OCI-LY7 (cell line): Measurements from ENCODE around the gene ZCCHC12. TPM values are rescaled to one million over a fixed set of nuclear protein-coding genes. Genes with fewer than 3 reads are reported as not detected.

ENCODE experiments used
- BruUV-seq: library from RNA; stranded (reverse); fragments of 400-500 nt; replicated peaks from 2 replicates; lab custom pipeline; 2021; lab: Mats Ljungman, UMichigan
- CTCF ChIA-PET: fragments of 300-600 bp; sonication (Branson Sonifier 250); formaldehyde crosslinking; loops from one replicate; lab custom pipeline; 2022; ENCODE audit warnings: antibody characterized with exemption; ENCODE audit not compliant: unreplicated experiment; lab: Charles Lee
- POLR2A ChIA-PET: fragments of 300-600 bp; sonication (Branson Sonifier 250); formaldehyde crosslinking; loops from one replicate; lab custom pipeline; 2022; ENCODE audit warnings: antibody characterized with exemption; lab: Charles Lee
- DNase-seq: peaks from one replicate; pipeline ENCODE4 v3.0.0-alpha.2; 2015; ENCODE audit warnings: low spot score
- H2AFZ ChIP-seq: fragments of 200-600 bp; sonication (generic), shearing (Covaris generic); 2 replicates; pipeline ENCODE4 v1.6.1; 2014; ENCODE audit warnings: mild to moderate bottlenecking, antibody characterized with exemption, low read length, moderate library complexity
- H3K27ac ChIP-seq: fragments of 200-600 bp; sonication (generic); 2 replicates; pipeline ENCODE4 v1.5.1; 2014; ENCODE audit warnings: mixed run types, low read depth, mild to moderate bottlenecking, moderate library complexity, low read length, inconsistent platforms; ENCODE audit not compliant: poor library complexity, severe bottlenecking
- H3K36me3 ChIP-seq: fragments of 200-600 bp; sonication (generic); 2 replicates; pipeline ENCODE4 v1.6.1; 2014; ENCODE audit warnings: mild to moderate bottlenecking, antibody characterized with exemption, low read length, moderate library complexity, mixed read lengths; ENCODE audit not compliant: insufficient read depth
- H3K4me1 ChIP-seq: fragments of 200-600 bp; sonication (generic); 2 replicates; pipeline ENCODE4 v1.5.1; 2014; ENCODE audit warnings: mild to moderate bottlenecking, low read length; ENCODE audit not compliant: insufficient read depth, poor library complexity, severe bottlenecking
- H3K4me2 ChIP-seq: fragments of 200-600 bp; sonication (generic); 2 replicates; pipeline ENCODE4 v1.6.1; 2014; ENCODE audit warnings: mild to moderate bottlenecking, low read length
- H3K4me3 ChIP-seq: fragments of 200-600 bp; sonication (generic); 2 replicates; pipeline ENCODE4 v1.5.1; 2014; ENCODE audit warnings: mild to moderate bottlenecking, low read depth, low read length; ENCODE audit not compliant: poor library complexity, severe bottlenecking
- H3K79me2 ChIP-seq: fragments of 200-600 bp; sonication (generic); 2 replicates; pipeline ENCODE4 v1.6.1; 2016; ENCODE audit warnings: low read depth, mild to moderate bottlenecking, low read length, moderate library complexity, mixed read lengths; ENCODE audit not compliant: insufficient read depth
- H3K9me2 ChIP-seq: fragments of 200-600 bp; sonication (generic); 2 replicates; pipeline ENCODE4 v1.6.1; 2016; ENCODE audit warnings: mild to moderate bottlenecking, low read length, mixed read lengths; ENCODE audit not compliant: insufficient read depth
- H3K9me3 ChIP-seq: fragments of 200-600 bp; sonication (generic); 2 replicates; pipeline ENCODE4 v1.6.1; 2014; ENCODE audit warnings: mild to moderate bottlenecking, mixed run types, low read length, mixed read lengths
- H4K20me1 ChIP-seq: fragments of 200-600 bp; sonication (generic); 2 replicates; pipeline ENCODE4 v1.6.1; 2014; ENCODE audit warnings: mild to moderate bottlenecking, antibody characterized with exemption, low read length, moderate library complexity, mixed read lengths; ENCODE audit not compliant: insufficient read depth
- CTCF ChIP-seq: fragments of 200-600 bp; sonication (generic); conservative IDR thresholded peaks from 2 replicates; pipeline ENCODE4 v1.5.1; 2014; ENCODE audit warnings: mild to moderate bottlenecking, antibody characterized with exemption, low read length, moderate library complexity, mixed read lengths
- EZH2phosphoT487 ChIP-seq: fragments of 200-600 bp; sonication (generic); IDR thresholded peaks from 2 replicates; pipeline ENCODE4 v1.6.1; 2018; ENCODE audit warnings: low read depth, borderline replicate concordance, mild to moderate bottlenecking, mixed run types, antibody characterized with exemption, low read length, moderate library complexity, mixed read lengths
- intact Hi-C: fragments of 100-400 bp; cut with micrococcal nuclease; formaldehyde crosslinking; loops from one replicate; pipeline ENCODE4 v1.10.0; 2022; ENCODE audit not compliant: unreplicated experiment
- total RNA-seq, 2 experiments: library from RNA; depleted of rRNA in 1 of 2; stranded (reverse); fragments of >200 nt in 1 of 2; shearing (Covaris generic) in 1 of 2; gene quantifications; 2 replicates each; pipeline ENCODE4 v1.2.3, GENCODE V29; 2014 to 2022

ZCCHC12 gene
- total RNA-seq, 2 experiments from 2014 or later = not detected

GRCh38 chrX:118872102-118872566 is 48.5 kb downstream of the ZCCHC12 start:
- H3K79me2 ChIP-seq = no peaks in the 10 kb centered on the region
- H3K36me3 ChIP-seq = no peaks in the 10 kb centered on the region
- no peak overlapping the region for H3K27ac ChIP-seq
- H4K20me1 ChIP-seq = no peaks in the 10 kb centered on the region
- ChIA-PET POLR2A (no interaction called here), CTCF (no interaction called here)
- TF ChIP-seq EZH2phosphoT487 (no peak), CTCF (no peak)
- no peaks in the 10 kb centered on the region for H3K9me2 ChIP-seq
- H3K4me1 ChIP-seq = no peaks in the 10 kb centered on the region
- no peak overlapping the region for H3K4me2 ChIP-seq
- H3K4me3 ChIP-seq = no peak overlapping the region
- no peak overlapping the region for H2AFZ ChIP-seq
- no peaks in the 10 kb centered on the region for H3K9me3 ChIP-seq
- no TSS peak for BruUV-seq
- DNase-seq = no peak
- intact Hi-C loops = no loop called here

Other genes starting within 250 kb of the ZCCHC12 start
- gene IL13RA1, start 96.2 kb upstream of the ZCCHC12 start, total RNA-seq (2014; rRNA removed; shearing (Covaris generic)) = not detected in 2 replicates
- not detected in 2 replicates for gene IL13RA1, start 96.2 kb upstream of the ZCCHC12 start, total RNA-seq (2022)
- not detected in 2 replicates for gene LONRF3, start 150.8 kb downstream of the ZCCHC12 start, total RNA-seq (2014; rRNA removed; shearing (Covaris generic))
- not detected in 2 replicates for gene LONRF3, start 150.8 kb downstream of the ZCCHC12 start, total RNA-seq (2022)
- gene CT47C1, start 249.2 kb downstream of the ZCCHC12 start, total RNA-seq (2014; rRNA removed; shearing (Covaris generic)) = not detected in 2 replicates
- not detected in 2 replicates for gene CT47C1, start 249.2 kb downstream of the ZCCHC12 start, total RNA-seq (2022)